IMR-90 (cell line): ENCODE data around the gene SLC17A9. TPM values are rescaled to one million over a fixed set of nuclear protein-coding genes. Genes with fewer than 3 reads are reported as not detected.

Experiments used
- ATAC-seq: fragments of 200-7000 bp; cut with Tn5 transposase; 2 replicates; pipeline ENCODE4 v1.9.1; 2020; ENCODE audit warnings: low read depth, mild to moderate bottlenecking, moderate library complexity
- BruUV-seq: library from RNA; stranded (reverse); fragments of 400-500 nt; replicated peaks from 2 replicates; lab custom pipeline; 2021; lab: Mats Ljungman, UMichigan
- CTCF ChIA-PET: fragments of 300-600 bp; formaldehyde crosslinking; extraction: SDS; loops from one replicate; lab custom pipeline; 2021; ENCODE audit warnings: antibody characterized with exemption; lab: Yijun Ruan, JAX
- POLR2A ChIA-PET: fragments of 300-600 bp; sonication (Branson Sonifier 250); formaldehyde crosslinking; loops from one replicate; lab custom pipeline; 2022; ENCODE audit warnings: antibody characterized with exemption; ENCODE audit not compliant: unreplicated experiment; lab: Charles Lee
- DNase-seq: peaks from one replicate; pipeline ENCODE4 v3.0.0; 2013
- H2AFZ ChIP-seq: replicated peaks from 2 replicates; pipeline ENCODE3; 2013; ENCODE audit warnings: low read length, mild to moderate bottlenecking; ENCODE audit not compliant: poor library complexity
- H2AK5ac ChIP-seq: 2 replicates; pipeline ENCODE4 v1.6.1; 2013; ENCODE audit warnings: low read depth, low read length, inconsistent platforms
- H2AK9ac ChIP-seq: replicated peaks from 2 replicates; pipeline ENCODE3; 2013; ENCODE audit warnings: mild to moderate bottlenecking, low read depth, low read length, moderate library complexity; ENCODE audit not compliant: poor library complexity
- H2BK120ac ChIP-seq: 2 replicates; pipeline ENCODE4 v1.6.1; 2013; ENCODE audit warnings: low read depth, low read length, inconsistent platforms
- H2BK15ac ChIP-seq: 3 replicates; pipeline ENCODE4 v1.6.1; 2013; ENCODE audit warnings: low read depth, low read length, inconsistent platforms
- H2BK20ac ChIP-seq: 2 replicates; pipeline ENCODE4 v1.6.1; 2013; ENCODE audit warnings: low read depth, mild to moderate bottlenecking, inconsistent platforms, low read length, moderate library complexity
- H2BK5ac ChIP-seq: 2 replicates; pipeline ENCODE4 v1.6.1; 2013; ENCODE audit warnings: mild to moderate bottlenecking, low read depth, low read length, inconsistent platforms; ENCODE audit not compliant: poor library complexity, severe bottlenecking
- H3K14ac ChIP-seq: replicated peaks from 2 replicates; pipeline ENCODE4 v1.6.1; 2013; ENCODE audit warnings: low read depth, low read length, inconsistent platforms
- H3K18ac ChIP-seq: 2 replicates; pipeline ENCODE4 v1.6.1; 2013; ENCODE audit warnings: low read depth, low read length, control low read depth
- H3K23ac ChIP-seq: 2 replicates; pipeline ENCODE4 v1.6.1; 2013; ENCODE audit warnings: low read depth, low read length, inconsistent platforms
- H3K27ac ChIP-seq: 2 replicates; pipeline ENCODE4 v1.5.1; 2013; ENCODE audit warnings: mild to moderate bottlenecking, control low read depth, low read length; ENCODE audit not compliant: insufficient read depth
- H3K27me3 ChIP-seq: 2 replicates; pipeline ENCODE4 v1.6.1; 2013; ENCODE audit warnings: low read length; ENCODE audit not compliant: control insufficient read depth, insufficient read depth
- H3K36me3 ChIP-seq: 2 replicates; pipeline ENCODE4 v1.6.1; 2013; ENCODE audit warnings: low read length, mixed read lengths; ENCODE audit not compliant: control insufficient read depth, insufficient read depth
- H3K4ac ChIP-seq: 2 replicates; pipeline ENCODE4 v1.6.1; 2013; ENCODE audit warnings: low read depth, low read length, inconsistent platforms
- H3K4me1 ChIP-seq: 2 replicates; pipeline ENCODE4 v1.6.1; 2013; ENCODE audit warnings: low read length, mixed read lengths; ENCODE audit not compliant: control insufficient read depth, insufficient read depth
- H3K4me2 ChIP-seq: 2 replicates; pipeline ENCODE4 v1.6.1; 2013; ENCODE audit warnings: low read depth, mild to moderate bottlenecking, control low read depth, low read length, moderate library complexity
- H3K4me3 ChIP-seq: 2 replicates; pipeline ENCODE4 v1.5.1; 2013; ENCODE audit warnings: low read depth, mild to moderate bottlenecking, control low read depth, low read length, moderate library complexity; ENCODE audit not compliant: insufficient read depth
- H3K56ac ChIP-seq: 2 replicates; pipeline ENCODE4 v1.6.1; 2013; ENCODE audit warnings: low read length, inconsistent platforms; ENCODE audit not compliant: insufficient read depth; ENCODE audit errors: extremely low read depth
- H3K79me1 ChIP-seq, 2 experiments: 2 replicates each; pipeline ENCODE4 v1.6.1; 2013; ENCODE audit warnings: low read length in 2 of 2, inconsistent platforms in 1 of 2, low read depth in 1 of 2
- H3K9ac ChIP-seq: 2 replicates; pipeline ENCODE4 v1.6.1; 2013; ENCODE audit warnings: low read depth, low read length, control low read depth
- H3K9me1 ChIP-seq: 2 replicates; pipeline ENCODE4 v1.6.1; 2013; ENCODE audit warnings: low read length, inconsistent platforms; ENCODE audit not compliant: insufficient read depth
- H3K9me3 ChIP-seq: 2 replicates; pipeline ENCODE4 v1.6.1; 2013; ENCODE audit warnings: low read length; ENCODE audit not compliant: control insufficient read depth, insufficient read depth
- H4K20me1 ChIP-seq: 2 replicates; pipeline ENCODE4 v1.6.1; 2013; ENCODE audit warnings: low read length, inconsistent platforms; ENCODE audit not compliant: insufficient read depth
- H4K5ac ChIP-seq: 2 replicates; pipeline ENCODE4 v1.6.1; 2013; ENCODE audit warnings: mild to moderate bottlenecking, low read depth, low read length, control low read depth
- H4K8ac ChIP-seq, 2 experiments: 2 replicates each; pipeline ENCODE4 v1.6.1; 2013; ENCODE audit warnings: low read depth in 2 of 2, low read length in 2 of 2, control low read depth in 1 of 2, inconsistent platforms in 1 of 2
- H4K91ac ChIP-seq: 2 replicates; pipeline ENCODE4 v1.6.1; 2013; ENCODE audit warnings: low read depth, low read length, inconsistent platforms; ENCODE audit not compliant: insufficient read depth
- BHLHE40 ChIP-seq: fragments of 150-350 bp; IDR thresholded peaks from 2 replicates; pipeline ENCODE4 v1.6.1; 2016; ENCODE audit warnings: mild to moderate bottlenecking, low read depth, low read length
- CEBPB ChIP-seq: IDR thresholded peaks from 2 replicates; pipeline ENCODE4 v1.6.1; 2012; ENCODE audit warnings: low read depth, low read length, improper control_type of control experiment
- CHD1 ChIP-seq: IDR thresholded peaks from 2 replicates; pipeline ENCODE4 v1.6.1; 2012; ENCODE audit warnings: low read depth, low read length, improper control_type of control experiment
- FOS ChIP-seq: fragments of 150-350 bp; IDR thresholded peaks from 2 replicates; pipeline ENCODE4 v1.6.1; 2016; ENCODE audit warnings: low read depth, low read length
- MAZ ChIP-seq: IDR thresholded peaks from 2 replicates; pipeline ENCODE4 v1.6.1; 2012; ENCODE audit warnings: low read depth, mild to moderate bottlenecking, low read length, improper control_type of control experiment, moderate library complexity, borderline replicate concordance
- NFE2L2 ChIP-seq: fragments of 150-350 bp; IDR thresholded peaks from 2 replicates; pipeline ENCODE4 v1.6.1; 2016; ENCODE audit warnings: low read depth, mild to moderate bottlenecking, low read length
- RCOR1 ChIP-seq: IDR thresholded peaks from 2 replicates; pipeline ENCODE4 v1.6.1; 2012; ENCODE audit warnings: mild to moderate bottlenecking, low read length, improper control_type of control experiment; ENCODE audit not compliant: insufficient replicate concordance
- USF2 ChIP-seq: fragments of 150-350 bp; IDR thresholded peaks from 2 replicates; pipeline ENCODE4 v1.6.1; 2017; ENCODE audit warnings: mild to moderate bottlenecking, antibody characterized with exemption, low read length, low read depth
- WGBS, 2 experiments: methylation state at CpG; one replicate each; pipeline versions ENCODE4 v1.1.5 to v1.1.7; 2013; ENCODE audit warnings: missing lambda C conversion rate in 2 of 2; ENCODE audit not compliant: insufficient read length in 1 of 2; ENCODE audit errors: extremely low coverage in 2 of 2; 5-methylcytosine and 5-hydroxymethylcytosine counted together
- dilution Hi-C: fragments of 300-500 bp; cut with HindIII; formaldehyde crosslinking; loops from one replicate; pipeline ENCODE4 v1.14.3; 2018; ENCODE audit warnings: low sequenced_read_pairs; ENCODE audit not compliant: unreplicated experiment
- in situ Hi-C: fragments of 300-500 bp; cut with MboI; formaldehyde crosslinking; loops from 3 replicates; pipeline ENCODE4 v1.14.3; 2019; ENCODE audit warnings: low sequenced_read_pairs, inconsistent platforms, mixed read lengths
- intact Hi-C: fragments of 100-400 bp; cut with micrococcal nuclease; formaldehyde crosslinking; loops from 2 replicates; pipeline ENCODE4 v1.10.0; 2022
- polyA plus RNA-seq, 3 experiments: library from polyadenylated mRNA; depleted of rRNA; stranded (reverse); fragments of >200 nt; gene quantifications; 2 replicates each; pipeline ENCODE4 v1.2.3, GENCODE V29; 2012; ENCODE audit warnings: low replicate concordance in 1 of 3
- total RNA-seq: library from RNA; depleted of rRNA; stranded (reverse); fragments of >200 nt; gene quantifications from 2 replicates; pipeline ENCODE4 v1.2.3, GENCODE V29; 2012
- TF ChIP-seq, protein P1 (sequence below): fragments of 150-350 bp; IDR thresholded peaks from 2 replicates; pipeline ENCODE4 v1.6.1; 2016; ENCODE audit warnings: low read depth, mild to moderate bottlenecking, low read length, moderate library complexity, borderline replicate concordance

The SLC17A9 gene
- total and polyA plus RNA-seq, 2 of the 4 experiments (the other 2 are of a cell fraction) = 2.2 to 14.4 TPM

GRCh38 chr20:62995481-62995880 lies 43.0 kb downstream of the SLC17A9 start:
- no peak for TF ChIP-seq USF2
- TF ChIP-seq CHD1 = no peak
- TF ChIP-seq RCOR1 = no peak
- TF ChIP-seq FOS = no peak
- TF ChIP-seq MAZ = no peak
- TF ChIP-seq NFE2L2 = no peak
- TF ChIP-seq, protein P1, sequence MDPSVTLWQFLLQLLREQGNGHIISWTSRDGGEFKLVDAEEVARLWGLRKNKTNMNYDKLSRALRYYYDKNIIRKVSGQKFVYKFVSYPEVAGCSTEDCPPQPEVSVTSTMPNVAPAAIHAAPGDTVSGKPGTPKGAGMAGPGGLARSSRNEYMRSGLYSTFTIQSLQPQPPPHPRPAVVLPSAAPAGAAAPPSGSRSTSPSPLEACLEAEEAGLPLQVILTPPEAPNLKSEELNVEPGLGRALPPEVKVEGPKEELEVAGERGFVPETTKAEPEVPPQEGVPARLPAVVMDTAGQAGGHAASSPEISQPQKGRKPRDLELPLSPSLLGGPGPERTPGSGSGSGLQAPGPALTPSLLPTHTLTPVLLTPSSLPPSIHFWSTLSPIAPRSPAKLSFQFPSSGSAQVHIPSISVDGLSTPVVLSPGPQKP = no peak
- TF ChIP-seq CEBPB = no peak
- TF ChIP-seq BHLHE40 = no peak
- WGBS, 2 experiments = no CpG with 5 or more reads among the region's 11 CpGs
- no peak overlapping the region for H3K4me2 ChIP-seq
- no peak overlapping the region for H3K56ac ChIP-seq
- H2BK120ac ChIP-seq = no peak overlapping the region
- H4K5ac ChIP-seq = no peak overlapping the region
- no peak overlapping the region for H2BK15ac ChIP-seq
- H2AFZ ChIP-seq = no peak overlapping the region
- H3K18ac ChIP-seq = no peak overlapping the region
- H4K20me1 ChIP-seq = no peaks in the 10 kb centered on the region
- in situ Hi-C loops (no loop called here), dilution Hi-C loops (no loop called here), intact Hi-C loops (no loop called here)
- H4K91ac ChIP-seq = no peak overlapping the region
- ChIA-PET CTCF (no interaction called here), POLR2A (no interaction called here)
- no peak overlapping the region for H3K4me3 ChIP-seq
- H3K23ac ChIP-seq = no peak overlapping the region
- no peak overlapping the region for H4K8ac ChIP-seq
- H3K36me3 ChIP-seq = no peaks in the 10 kb centered on the region
- no TSS peak for BruUV-seq
- H2BK20ac ChIP-seq = no peak overlapping the region
- peaks cover 81% of the 10 kb centered on the region for H3K27me3 ChIP-seq
- no peaks in the 10 kb centered on the region for H3K4me1 ChIP-seq
- no peak for DNase-seq
- H3K9me1 ChIP-seq = no peaks in the 10 kb centered on the region
- H3K79me1 ChIP-seq = no peaks in the 10 kb centered on the region
- no peak overlapping the region for H3K4ac ChIP-seq
- no peak overlapping the region for H2AK5ac ChIP-seq
- H2AK9ac ChIP-seq = no peak overlapping the region
- no peaks in the 10 kb centered on the region for H3K9me3 ChIP-seq
- no peak overlapping the region for H3K14ac ChIP-seq
- H2BK5ac ChIP-seq = no peak overlapping the region
- no peak overlapping the region for H3K27ac ChIP-seq
- ATAC-seq = no peak
- no peak overlapping the region for H3K9ac ChIP-seq
